ENCODE measurements around the gene CCDC88C.

Gene CCDC88C

DNA sequence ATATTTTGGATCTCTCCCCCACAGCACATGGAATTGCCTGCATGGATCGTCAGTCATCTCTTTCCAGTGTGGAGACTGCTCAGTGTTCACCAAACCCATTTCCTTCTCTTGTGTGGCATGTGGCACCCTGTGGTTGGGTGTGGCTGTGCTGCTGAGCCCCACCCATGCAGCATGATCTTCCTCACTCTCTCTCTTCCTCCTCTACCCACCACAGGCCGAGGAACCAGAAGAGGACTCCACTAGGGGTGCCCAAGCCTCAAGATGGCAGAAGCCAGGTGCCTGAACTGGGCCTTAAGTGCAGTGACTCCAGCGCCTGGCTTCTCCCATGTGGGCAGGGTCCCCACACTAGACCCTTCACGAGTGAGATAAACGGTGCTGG, 106.3 kb downstream of the CCDC88C start:
- H3K9ac ChIP-seq (ENCODE audit: low read length), result no peak overlapping the region
- no peak overlapping the region for H2BK12ac ChIP-seq (ENCODE audit: low read length)
- H3K4me1 ChIP-seq (ENCODE audit: control insufficient read depth in 1 of 2, insufficient read depth in 2 of 2, low read length in 2 of 2), result no peaks in the 10 kb centered on the region
- no peaks in the 10 kb centered on the region for H3K9me3 ChIP-seq (ENCODE audit: insufficient read depth, low read depth, low read length)
- H4K91ac ChIP-seq (ENCODE audit: low read depth, low read length), result no peak overlapping the region
- WGBS (ENCODE audit: extremely low coverage, insufficient coverage, insufficient read length), result no CpG with 5 or more reads among the region's 5 CpGs
- no peaks in the 10 kb centered on the region for H3K27me3 ChIP-seq (ENCODE audit: insufficient read depth, low read length)
- no peaks in the 10 kb centered on the region for H3K79me1 ChIP-seq (ENCODE audit: low read length)
- no peaks in the 10 kb centered on the region for H3K79me2 ChIP-seq (ENCODE audit: control insufficient read depth, insufficient read depth, low read length, poor library complexity)
- H2AFZ ChIP-seq (ENCODE audit: insufficient read depth, low read length, poor library complexity), result no peak overlapping the region
- no peak overlapping the region for H3K4me3 ChIP-seq (ENCODE audit: low read depth, low read length)
- no peak overlapping the region for H3K23ac ChIP-seq (ENCODE audit: low read length)
- no peak overlapping the region for H4K8ac ChIP-seq (ENCODE audit: low read depth, low read length)
- no peak overlapping the region for H3K4me2 ChIP-seq (ENCODE audit: low read length)
- H2AK5ac ChIP-seq (ENCODE audit: low read length), result no peak overlapping the region
- DNase-seq, result no peak
- H3K18ac ChIP-seq (ENCODE audit: low read length), result no peak overlapping the region
- no peak overlapping the region for H2BK5ac ChIP-seq (ENCODE audit: low read depth, low read length, poor library complexity)
- no peak overlapping the region for H3K27ac ChIP-seq (ENCODE audit: low read depth, low read length)
- no peak overlapping the region for H3K14ac ChIP-seq (ENCODE audit: low read length)
- no peak overlapping the region for H2BK120ac ChIP-seq (ENCODE audit: insufficient read depth, low read length, poor library complexity)
- H4K12ac ChIP-seq (ENCODE audit: low read depth, low read length), result no peak overlapping the region
- peaks cover 8 to 13% of the 10 kb centered on the region in 2 experiments for H3K36me3 ChIP-seq (ENCODE audit: control insufficient read depth in 1 of 2, insufficient read depth in 2 of 2, low read length in 2 of 2)
- H3K4ac ChIP-seq (ENCODE audit: low read depth, low read length), result no peak overlapping the region

DNA sequence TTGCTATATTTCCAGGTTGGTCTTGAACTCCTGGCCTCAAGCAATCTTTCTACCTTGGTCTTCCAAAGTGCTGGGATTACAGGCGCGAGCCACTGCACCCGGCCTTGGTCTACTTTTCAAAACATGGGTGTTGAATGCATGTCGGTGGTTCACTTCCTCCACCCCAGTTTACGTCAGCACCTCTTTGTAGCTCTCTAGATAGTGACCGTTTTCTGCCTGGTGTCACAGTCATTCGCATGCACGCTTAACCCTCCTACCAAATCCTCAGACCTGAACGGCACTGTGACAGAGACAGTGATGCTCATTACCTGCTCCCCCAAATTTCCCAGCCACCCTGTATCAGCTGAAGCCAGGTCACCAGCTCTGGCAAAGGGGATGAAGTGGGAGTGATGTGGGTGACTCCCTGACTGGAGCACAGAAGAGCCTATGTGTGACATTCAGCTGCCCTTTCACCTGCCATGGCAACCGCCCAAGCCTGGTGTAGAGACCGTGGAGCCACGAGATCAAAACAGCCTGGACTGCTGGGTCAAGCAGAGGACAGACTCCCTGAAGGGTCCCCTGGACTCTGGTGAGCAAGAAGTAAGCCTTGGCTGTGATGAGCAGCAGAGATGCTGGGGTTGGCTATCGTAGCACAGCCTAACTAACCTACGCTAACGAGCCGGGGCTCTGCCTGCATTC, 106.9 kb downstream of the CCDC88C start:
- WGBS (ENCODE audit: extremely low coverage, insufficient coverage, insufficient read length), result no CpG with 5 or more reads among the region's 16 CpGs
- Histone ChIP-seq H3K27me3 (ENCODE audit: insufficient read depth, low read length) (no peaks in the 10 kb centered on the region), H3K27ac (ENCODE audit: low read depth, low read length) (no peak overlapping the region), H3K79me1 (ENCODE audit: low read length) (no peaks in the 10 kb centered on the region), H3K9me3 (ENCODE audit: insufficient read depth, low read depth, low read length) (no peaks in the 10 kb centered on the region), H3K4ac (ENCODE audit: low read depth, low read length) (no peak overlapping the region), H3K4me2 (ENCODE audit: low read length) (no peak overlapping the region), H4K12ac (ENCODE audit: low read depth, low read length) (no peak overlapping the region), H2BK120ac (ENCODE audit: insufficient read depth, low read length, poor library complexity) (no peak overlapping the region), H2AFZ (ENCODE audit: insufficient read depth, low read length, poor library complexity) (no peak overlapping the region), H3K79me2 (ENCODE audit: control insufficient read depth, insufficient read depth, low read length, poor library complexity) (no peaks in the 10 kb centered on the region), H2BK12ac (ENCODE audit: low read length) (no peak overlapping the region), H3K4me3 (ENCODE audit: low read depth, low read length) (no peak overlapping the region), H3K36me3 (ENCODE audit: control insufficient read depth in 1 of 2, insufficient read depth in 2 of 2, low read length in 2 of 2) (peaks cover 8 to 13% of the 10 kb centered on the region in 2 experiments), H4K91ac (ENCODE audit: low read depth, low read length) (no peak overlapping the region), H3K4me1 (ENCODE audit: control insufficient read depth in 1 of 2, insufficient read depth in 2 of 2, low read length in 2 of 2) (no peaks in the 10 kb centered on the region), H3K9ac (ENCODE audit: low read length) (no peak overlapping the region), H3K14ac (ENCODE audit: low read length) (no peak overlapping the region), H2AK5ac (ENCODE audit: low read length) (no peak overlapping the region), H4K8ac (ENCODE audit: low read depth, low read length) (no peak overlapping the region), H3K18ac (ENCODE audit: low read length) (no peak overlapping the region), H3K23ac (ENCODE audit: low read length) (no peak overlapping the region), H2BK5ac (ENCODE audit: low read depth, low read length, poor library complexity) (no peak overlapping the region)
- DNase-seq, result no peak

DNA sequence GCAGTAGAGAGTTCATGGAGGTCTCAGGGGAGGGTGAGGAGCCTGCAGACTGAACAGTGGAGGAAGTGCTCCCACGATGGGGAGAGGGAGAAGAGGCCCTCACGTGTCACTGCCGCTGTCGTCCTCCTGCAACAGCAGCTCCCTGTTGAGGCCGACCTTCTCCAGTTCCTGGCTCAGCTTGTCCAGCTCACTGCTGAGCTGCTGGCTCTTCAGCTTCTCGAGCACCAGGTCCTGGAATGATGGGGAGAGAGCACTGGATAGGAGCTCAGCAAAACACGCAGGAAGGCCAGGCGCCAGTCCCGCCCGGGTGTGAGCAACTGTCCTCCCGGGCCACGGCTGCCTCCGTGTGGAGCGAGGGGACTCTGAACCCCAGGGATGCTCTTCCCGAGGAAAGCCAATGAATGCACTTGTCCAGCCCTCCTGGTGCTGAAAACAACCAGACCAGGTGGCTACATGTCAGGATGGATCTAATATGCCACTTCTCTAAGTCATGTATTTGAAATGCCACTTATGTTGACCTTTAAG, 107.8 kb downstream of the CCDC88C start:
- Histone ChIP-seq H3K79me1 (ENCODE audit: low read length) (no peaks in the 10 kb centered on the region), H4K12ac (ENCODE audit: low read depth, low read length) (no peak overlapping the region), H2AK5ac (ENCODE audit: low read length) (no peak overlapping the region), H3K4ac (ENCODE audit: low read depth, low read length) (no peak overlapping the region), H2BK5ac (ENCODE audit: low read depth, low read length, poor library complexity) (no peak overlapping the region), H3K4me1 (ENCODE audit: control insufficient read depth in 1 of 2, insufficient read depth in 2 of 2, low read length in 2 of 2) (no peaks in the 10 kb centered on the region), H2BK12ac (ENCODE audit: low read length) (no peak overlapping the region), H3K14ac (ENCODE audit: low read length) (no peak overlapping the region), H3K36me3 (ENCODE audit: control insufficient read depth in 1 of 2, insufficient read depth in 2 of 2, low read length in 2 of 2) (peaks cover 8 to 9% of the 10 kb centered on the region in 2 experiments), H3K9me3 (ENCODE audit: insufficient read depth, low read depth, low read length) (no peaks in the 10 kb centered on the region), H3K4me3 (ENCODE audit: low read depth, low read length) (no peak overlapping the region), H3K79me2 (ENCODE audit: control insufficient read depth, insufficient read depth, low read length, poor library complexity) (no peaks in the 10 kb centered on the region), H4K8ac (ENCODE audit: low read depth, low read length) (no peak overlapping the region), H2BK120ac (ENCODE audit: insufficient read depth, low read length, poor library complexity) (no peak overlapping the region), H3K18ac (ENCODE audit: low read length) (no peak overlapping the region), H4K91ac (ENCODE audit: low read depth, low read length) (no peak overlapping the region), H3K27me3 (ENCODE audit: insufficient read depth, low read length) (no peaks in the 10 kb centered on the region), H3K27ac (ENCODE audit: low read depth, low read length) (no peak overlapping the region), H3K4me2 (ENCODE audit: low read length) (no peak overlapping the region), H3K9ac (ENCODE audit: low read length) (no peak overlapping the region), H3K23ac (ENCODE audit: low read length) (no peak overlapping the region), H2AFZ (ENCODE audit: insufficient read depth, low read length, poor library complexity) (no peak overlapping the region)
- WGBS (ENCODE audit: extremely low coverage, insufficient coverage, insufficient read length), result no CpG with 5 or more reads among the region's 15 CpGs
- DNase-seq, result no peak

DNA sequence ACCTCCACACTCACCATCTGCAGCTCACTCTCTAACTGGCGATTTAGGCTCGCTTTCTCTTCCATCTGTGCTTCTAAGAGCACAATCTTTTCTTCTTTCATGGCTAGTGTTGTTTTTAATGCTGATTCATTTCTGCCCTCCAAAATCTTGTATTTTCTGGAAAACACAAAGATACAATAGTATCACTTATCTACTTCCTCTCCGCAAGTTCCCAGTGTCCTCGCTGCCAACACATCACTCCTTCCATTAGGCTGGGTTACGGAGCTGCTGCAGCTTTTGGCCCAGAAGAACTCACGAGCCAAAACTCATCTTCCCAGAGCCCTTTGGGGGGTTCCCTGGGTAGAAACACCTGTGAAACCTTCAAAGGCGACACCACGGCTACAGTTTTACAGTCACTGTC, 109.3 kb downstream of the CCDC88C start:
- Histone ChIP-seq H2AK5ac (ENCODE audit: low read length) (no peak overlapping the region), H3K4me1 (ENCODE audit: control insufficient read depth in 1 of 2, insufficient read depth in 2 of 2, low read length in 2 of 2) (no peaks in the 10 kb centered on the region), H3K79me1 (ENCODE audit: low read length) (no peaks in the 10 kb centered on the region), H3K27ac (ENCODE audit: low read depth, low read length) (no peak overlapping the region), H4K8ac (ENCODE audit: low read depth, low read length) (no peak overlapping the region), H3K36me3 (ENCODE audit: control insufficient read depth in 1 of 2, insufficient read depth in 2 of 2, low read length in 2 of 2) (peaks cover 5 to 7% of the 10 kb centered on the region in 2 experiments), H3K9ac (ENCODE audit: low read length) (no peak overlapping the region), H2BK120ac (ENCODE audit: insufficient read depth, low read length, poor library complexity) (no peak overlapping the region), H3K4ac (ENCODE audit: low read depth, low read length) (no peak overlapping the region), H3K18ac (ENCODE audit: low read length) (no peak overlapping the region), H2AFZ (ENCODE audit: insufficient read depth, low read length, poor library complexity) (no peak overlapping the region), H3K23ac (ENCODE audit: low read length) (no peak overlapping the region), H3K27me3 (ENCODE audit: insufficient read depth, low read length) (no peaks in the 10 kb centered on the region), H3K14ac (ENCODE audit: low read length) (no peak overlapping the region), H3K4me2 (ENCODE audit: low read length) (no peak overlapping the region), H4K12ac (ENCODE audit: low read depth, low read length) (no peak overlapping the region), H3K4me3 (ENCODE audit: low read depth, low read length) (no peak overlapping the region), H3K9me3 (ENCODE audit: insufficient read depth, low read depth, low read length) (no peaks in the 10 kb centered on the region), H2BK12ac (ENCODE audit: low read length) (no peak overlapping the region), H3K79me2 (ENCODE audit: control insufficient read depth, insufficient read depth, low read length, poor library complexity) (no peaks in the 10 kb centered on the region), H2BK5ac (ENCODE audit: low read depth, low read length, poor library complexity) (no peak overlapping the region), H4K91ac (ENCODE audit: low read depth, low read length) (no peak overlapping the region)
- WGBS (ENCODE audit: extremely low coverage, insufficient coverage, insufficient read length), result no CpG with 5 or more reads among the region's 8 CpGs
- no peak for DNase-seq

Measured in trophoblast cell (in vitro differentiated cells and primary cell).